T-helper 1 cell treated with Interleukin-12 subunit alpha and Interleukin-12 subunit beta and Interleukin-4 antibody, amounts not matched to agents 30 μg/mL and 1 μg/mL, for 36 hours (primary cell): ENCODE data around the gene HAAO.
"Not testable (repeated sequence)": the region's sequence is repeated elsewhere in the genome, so short reads cannot be mapped to it uniquely, and the experiment has no call there.

Source experiments
- H3K27ac Mint-ChIP-seq: one replicate; pipeline ENCODE4 v1.8.0; 2021; ENCODE audit warnings: mild to moderate bottlenecking, mixed read lengths
- H3K27me3 Mint-ChIP-seq: one replicate; pipeline ENCODE4 v1.8.0; 2021; ENCODE audit warnings: low read depth, mixed read lengths
- H3K36me3 Mint-ChIP-seq: one replicate; pipeline ENCODE4 v1.8.0; 2021; ENCODE audit warnings: low read depth, mixed read lengths
- H3K4me1 Mint-ChIP-seq: one replicate; pipeline ENCODE4 v1.8.0; 2021; ENCODE audit warnings: low read depth, mixed read lengths
- H3K4me3 Mint-ChIP-seq: one replicate; pipeline ENCODE4 v1.8.0; 2021; ENCODE audit warnings: mild to moderate bottlenecking, moderate library complexity, mixed read lengths
- H3K9me3 Mint-ChIP-seq: one replicate; pipeline ENCODE4 v1.8.0; 2021; ENCODE audit warnings: mixed read lengths

Gene HAAO

GRCh38 chr2:42792583-42793333 lies at the start of gene HAAO:
Gene HAAO (minus strand): TSS chr2:42792583. CDS start chr2:42792536, 47 bp downstream.
- peak within 1 kb of the TSS; percentile 77 for H3K4me3 Mint-ChIP-seq
- H3K36me3 Mint-ChIP-seq, result peaks cover 3% of the 10 kb centered on the region
- H3K27me3 Mint-ChIP-seq, result peaks cover 46% of the 10 kb centered on the region
- H3K4me1 Mint-ChIP-seq, result peaks cover 20% of the 10 kb centered on the region
- H3K9me3 Mint-ChIP-seq, result no peaks in the 10 kb centered on the region
- H3K27ac Mint-ChIP-seq, result no peak within 1 kb of the TSS

GRCh38 chr2:42841344-42841743 lies 49.0 kb upstream of the HAAO start:
- H3K9me3 Mint-ChIP-seq, result no peaks in the 10 kb centered on the region
- no peaks in the 10 kb centered on the region for H3K36me3 Mint-ChIP-seq
- H3K27me3 Mint-ChIP-seq, result no peaks in the 10 kb centered on the region
- H3K4me1 Mint-ChIP-seq, result no peaks in the 10 kb centered on the region
- no peak overlapping the region for H3K27ac Mint-ChIP-seq
- H3K4me3 Mint-ChIP-seq, result no peak overlapping the region

GRCh38 chr2:42840760-42841159 lies 48.4 kb upstream of the HAAO start:
- no peak overlapping the region for H3K4me3 Mint-ChIP-seq
- no peaks in the 10 kb centered on the region for H3K9me3 Mint-ChIP-seq
- H3K27me3 Mint-ChIP-seq, result no peaks in the 10 kb centered on the region
- no peak overlapping the region for H3K27ac Mint-ChIP-seq
- H3K36me3 Mint-ChIP-seq, result no peaks in the 10 kb centered on the region
- H3K4me1 Mint-ChIP-seq, result no peaks in the 10 kb centered on the region

- H3K36me3 Mint-ChIP-seq, result no peaks in the 10 kb centered on the region
- H3K4me1 Mint-ChIP-seq, result no peaks in the 10 kb centered on the region
- H3K4me3 Mint-ChIP-seq, result no peak overlapping the region
- H3K27me3 Mint-ChIP-seq, result no peaks in the 10 kb centered on the region
- H3K9me3 Mint-ChIP-seq, result no peaks in the 10 kb centered on the region
- no peak overlapping the region for H3K27ac Mint-ChIP-seq
These were observed 47.6 kb upstream of the HAAO start for GRCh38 chr2:42839809-42840501.

- H3K27ac Mint-ChIP-seq, result no peak overlapping the region
- no peaks in the 10 kb centered on the region for H3K36me3 Mint-ChIP-seq
- no peaks in the 10 kb centered on the region for H3K27me3 Mint-ChIP-seq
- H3K9me3 Mint-ChIP-seq, result no peaks in the 10 kb centered on the region
- no peak overlapping the region for H3K4me3 Mint-ChIP-seq
- H3K4me1 Mint-ChIP-seq, result no peaks in the 10 kb centered on the region
These were observed 45.8 kb upstream of the HAAO start for GRCh38 chr2:42838133-42838532.

GRCh38 chr2:42835577-42836371 lies 43.4 kb upstream of the HAAO start:
- no peak overlapping the region for H3K4me3 Mint-ChIP-seq
- no peaks in the 10 kb centered on the region for H3K9me3 Mint-ChIP-seq
- no peaks in the 10 kb centered on the region for H3K27me3 Mint-ChIP-seq
- H3K36me3 Mint-ChIP-seq, result no peaks in the 10 kb centered on the region
- H3K27ac Mint-ChIP-seq, result no peak overlapping the region
- H3K4me1 Mint-ChIP-seq, result no peaks in the 10 kb centered on the region

GRCh38 chr2:42834161-42834560 lies 41.8 kb upstream of the HAAO start:
- peaks cover under 1% of the 10 kb centered on the region for H3K27me3 Mint-ChIP-seq
- no peak overlapping the region for H3K27ac Mint-ChIP-seq
- no peaks in the 10 kb centered on the region for H3K4me1 Mint-ChIP-seq
- H3K9me3 Mint-ChIP-seq, result no peaks in the 10 kb centered on the region
- no peak overlapping the region for H3K4me3 Mint-ChIP-seq
- no peaks in the 10 kb centered on the region for H3K36me3 Mint-ChIP-seq

GRCh38 chr2:42832289-42832634 lies 39.9 kb upstream of the HAAO start:
- H3K27ac Mint-ChIP-seq, result no peak overlapping the region

GRCh38 chr2:42831575-42832288 lies 39.3 kb upstream of the HAAO start:
- Mint-ChIP-seq H3K27me3 (peaks cover 11% of the 10 kb centered on the region), H3K4me1 (peaks cover 11% of the 10 kb centered on the region)
- not testable (repeated sequence) for H3K36me3 Mint-ChIP-seq, H3K9me3 Mint-ChIP-seq, H3K27ac Mint-ChIP-seq, H3K4me3 Mint-ChIP-seq

More at GRCh38 chr2:42832289-42832634, 39.9 kb upstream of the HAAO start:
- Mint-ChIP-seq H3K9me3 (no peaks in the 10 kb centered on the region), H3K36me3 (no peaks in the 10 kb centered on the region), H3K4me3 (no peak overlapping the region), H3K27me3 (peaks cover 8% of the 10 kb centered on the region), H3K4me1 (peaks cover 11% of the 10 kb centered on the region)

GRCh38 chr2:42830922-42831574 lies 38.7 kb upstream of the HAAO start:
- Mint-ChIP-seq H3K36me3 (no peaks in the 10 kb centered on the region), H3K27me3 (peaks cover 16% of the 10 kb centered on the region), H3K4me3 (no peak overlapping the region), H3K4me1 (peaks cover 11% of the 10 kb centered on the region), H3K9me3 (no peaks in the 10 kb centered on the region), H3K27ac (no peak overlapping the region)

- Mint-ChIP-seq H3K36me3 (no peaks in the 10 kb centered on the region), H3K4me3 (no peak overlapping the region), H3K27me3 (peaks cover 16% of the 10 kb centered on the region), H3K9me3 (no peaks in the 10 kb centered on the region), H3K4me1 (peaks cover 11% of the 10 kb centered on the region), H3K27ac (no peak overlapping the region)
These were observed 37.5 kb upstream of the HAAO start for GRCh38 chr2:42829671-42830440.

- Mint-ChIP-seq H3K27me3 (peaks cover 16% of the 10 kb centered on the region), H3K4me3 (no peak overlapping the region), H3K27ac (no peak overlapping the region)
These were observed 36.4 kb upstream of the HAAO start for GRCh38 chr2:42828487-42829425.

More at GRCh38 chr2:42828487-42829425, 36.4 kb upstream of the HAAO start:
- peaks cover 11% of the 10 kb centered on the region for H3K4me1 Mint-ChIP-seq
- H3K36me3 Mint-ChIP-seq, result no peaks in the 10 kb centered on the region
- no peaks in the 10 kb centered on the region for H3K9me3 Mint-ChIP-seq
